Thoracic aorta (tissue), 2 donors: ENCODE results near the gene DAGLB. TPM values are rescaled to one million over a fixed set of nuclear protein-coding genes. Genes with fewer than 3 reads are reported as not detected.

ENCODE experiments used
- ATAC-seq: fragments of 150-250 bp; one replicate; pipeline ENCODE4 v1.8.0; 2017; ENCODE audit warnings: low read depth; ENCODE audit not compliant: insufficient number of reproducible peaks, low FRiP score
- DNase-seq: peaks from one replicate; pipeline ENCODE4 v3.0.0-alpha.2; 2020; ENCODE audit warnings: low spot score
- H3K27ac ChIP-seq, 2 donors: fragments of 200-600 bp; sonication (generic); 1 replicate in 1 of 2; 2 replicates in 1 of 2; pipeline ENCODE4 v1.5.1; 2016; ENCODE audit warnings: mild to moderate bottlenecking in 2 of 2, moderate library complexity in 2 of 2
- H3K27me3 ChIP-seq: fragments of 200-600 bp; sonication (generic); replicated peaks from 2 replicates; pipeline ENCODE4 v1.6.0; 2016; ENCODE audit warnings: mild to moderate bottlenecking; ENCODE audit not compliant: insufficient read depth
- H3K36me3 ChIP-seq: fragments of 200-600 bp; sonication (generic); one replicate; pipeline ENCODE4 v1.5.1; 2016
- H3K4me1 ChIP-seq, 2 donors: fragments of 200-600 bp; sonication (generic); 1 replicate in 1 of 2; 2 replicates in 1 of 2; pipeline versions ENCODE4 v1.5.1 to v1.6.0; 2016; ENCODE audit warnings: low read depth in 2 of 2, mild to moderate bottlenecking in 1 of 2; ENCODE audit not compliant: control insufficient read depth in 1 of 2
- H3K4me3 ChIP-seq: fragments of 200-600 bp; sonication (generic); 2 replicates; pipeline ENCODE4 v1.5.1; 2016; ENCODE audit warnings: mild to moderate bottlenecking
- H3K9me3 ChIP-seq: fragments of 200-600 bp; sonication (generic); 2 replicates; pipeline ENCODE4 v1.5.1; 2016
- CTCF ChIP-seq: fragments of 200-600 bp; sonication (generic); IDR thresholded peaks from one replicate; pipeline ENCODE4 v1.5.1; 2019; ENCODE audit warnings: antibody characterized with exemption
- total RNA-seq, 2 donors: library from RNA; depleted of rRNA; stranded (reverse); fragments of >200 nt; gene quantifications; one replicate each; pipeline versions ENCODE4 v1.1.0 to v1.2.3, GENCODE V29; 2016

DAGLB gene
- total RNA-seq, 2 donors from 2014 or later = 16.5 to 28.6 TPM

DNA sequence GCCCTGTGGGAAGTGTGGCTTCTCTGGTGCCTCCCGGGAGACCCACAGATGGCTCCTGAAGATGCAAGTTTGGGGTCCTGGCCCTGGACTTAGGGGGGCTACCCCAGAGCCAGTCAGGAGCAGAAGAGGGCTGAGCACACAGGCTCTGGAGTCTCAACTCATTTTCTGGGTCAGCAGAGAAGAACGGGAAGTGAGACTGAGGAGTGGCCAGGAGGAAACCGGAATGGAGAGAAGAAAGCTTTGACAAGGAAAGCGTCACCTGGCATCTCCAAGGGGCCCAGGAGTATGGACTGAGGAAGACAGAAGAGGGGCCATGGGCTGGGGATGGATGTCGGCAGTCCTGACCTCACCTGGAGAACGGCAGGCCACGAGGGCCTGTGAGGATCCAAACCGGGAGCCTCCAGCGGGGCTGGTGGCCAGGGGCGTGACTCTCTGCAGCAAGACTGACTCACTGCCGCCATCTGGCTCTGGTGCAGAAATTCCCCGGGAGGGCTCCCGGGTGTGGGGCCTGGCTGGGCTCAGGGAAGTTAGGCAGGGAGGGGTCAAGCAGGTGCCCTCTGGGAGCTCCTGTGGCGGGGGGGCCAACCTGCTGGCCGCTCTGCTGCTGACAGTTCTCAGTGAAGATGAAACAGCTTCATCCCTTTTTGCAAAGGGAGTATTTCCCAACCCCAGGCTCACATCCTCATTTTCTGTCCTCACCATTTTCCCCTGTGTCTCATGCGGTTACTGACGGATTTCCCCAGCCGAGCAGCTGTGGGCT lies 23.6 kb downstream of the DAGLB start:
- DNase-seq = no peak

GRCh38 chr7:6422926-6423632 lies 24.7 kb downstream of the DAGLB start:
- peak overlapping the region in 1 of 2 donors; percentile 41 for H3K27ac ChIP-seq
- no peak for TF ChIP-seq CTCF

More for the DNA sequence above, 23.6 kb downstream of the DAGLB start:
- Histone ChIP-seq H3K4me3 (no peak overlapping the region), H3K36me3 (peaks cover 7% of the 10 kb centered on the region), H3K27me3 (no peaks in the 10 kb centered on the region), H3K9me3 (no peaks in the 10 kb centered on the region), H3K4me1 (no peaks in the 10 kb centered on the region), H3K27ac (peak overlapping the region in 1 of 2 donors; percentile 41)
- TF ChIP-seq CTCF = no peak
- ATAC-seq = no peak

DNA sequence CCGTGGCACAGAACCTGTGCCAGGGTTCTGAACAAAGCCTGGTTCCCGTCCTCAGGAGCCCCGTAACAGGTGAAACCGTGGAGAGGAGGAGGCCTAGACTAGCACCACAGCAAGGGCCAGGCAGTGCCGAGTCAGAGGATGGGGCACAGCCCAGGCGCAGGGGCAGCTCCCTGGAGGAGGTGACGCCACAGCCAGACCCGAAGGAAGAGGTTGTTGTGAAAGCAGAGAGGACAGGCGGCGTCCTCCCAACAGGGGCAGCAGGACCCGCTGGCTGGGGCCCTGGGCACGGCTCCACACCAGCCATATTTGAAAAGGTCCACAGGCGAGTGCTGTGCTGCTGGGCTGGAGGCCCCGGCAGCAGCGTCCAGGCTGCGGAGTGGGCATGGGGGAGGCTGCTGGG lies 25.7 kb downstream of the DAGLB start:
- no peak for TF ChIP-seq CTCF
- H3K4me3 ChIP-seq = no peak overlapping the region
- no peak overlapping the region for H3K27ac ChIP-seq
- H3K36me3 ChIP-seq = peaks cover 3% of the 10 kb centered on the region
- DNase-seq (no peak), ATAC-seq (no peak)
- H3K4me1 ChIP-seq = no peaks in the 10 kb centered on the region
- no peaks in the 10 kb centered on the region for H3K27me3 ChIP-seq
- no peaks in the 10 kb centered on the region for H3K9me3 ChIP-seq

More at GRCh38 chr7:6422926-6423632, 24.7 kb downstream of the DAGLB start:
- H3K9me3 ChIP-seq = no peaks in the 10 kb centered on the region
- H3K27me3 ChIP-seq = no peaks in the 10 kb centered on the region
- H3K4me1 ChIP-seq = no peaks in the 10 kb centered on the region
- no peak for ATAC-seq
- peaks cover 7% of the 10 kb centered on the region for H3K36me3 ChIP-seq
- DNase-seq = no peak
- H3K4me3 ChIP-seq = no peak overlapping the region

DNA sequence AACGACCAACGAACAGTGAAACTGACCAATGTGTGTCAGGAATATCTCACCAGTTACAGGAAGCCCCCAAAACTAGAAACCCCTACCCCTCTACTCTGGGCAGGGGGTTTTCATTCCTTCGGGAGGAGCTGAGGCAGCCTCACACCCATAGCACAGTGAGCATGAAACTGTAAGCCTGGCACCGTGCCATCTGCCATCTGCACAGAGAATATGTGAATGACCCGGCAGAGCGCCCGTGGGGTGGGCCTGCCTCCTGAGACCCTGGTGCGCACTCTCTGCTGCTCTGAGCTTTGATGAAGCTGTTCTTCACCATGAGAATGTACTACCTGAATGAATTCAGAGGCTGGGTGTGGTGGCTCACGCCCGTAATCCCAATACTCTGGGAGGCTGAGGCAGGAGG lies 27.1 kb downstream of the DAGLB start:
- Histone ChIP-seq H3K4me3 (no peak overlapping the region), H3K36me3 (peaks cover 7% of the 10 kb centered on the region), H3K4me1 (no peaks in the 10 kb centered on the region), H3K9me3 (no peaks in the 10 kb centered on the region), H3K27me3 (no peaks in the 10 kb centered on the region), H3K27ac (no peak overlapping the region)
- no peak for DNase-seq
- no peak for TF ChIP-seq CTCF
- ATAC-seq = no peak

GRCh38 chr7:6419310-6419773 lies 28.4 kb downstream of the DAGLB start:
- no peak for DNase-seq
- Histone ChIP-seq H3K27me3 (no peaks in the 10 kb centered on the region), H3K4me1 (no peaks in the 10 kb centered on the region), H3K9me3 (no peaks in the 10 kb centered on the region), H3K27ac (peak overlapping the region in 1 of 2 donors; percentile 27), H3K4me3 (no peak overlapping the region), H3K36me3 (peaks cover 10% of the 10 kb centered on the region)
- ATAC-seq = no peak
- no peak for TF ChIP-seq CTCF
